Measurements from ENCODE around the gene UBE2E2.

DNA sequence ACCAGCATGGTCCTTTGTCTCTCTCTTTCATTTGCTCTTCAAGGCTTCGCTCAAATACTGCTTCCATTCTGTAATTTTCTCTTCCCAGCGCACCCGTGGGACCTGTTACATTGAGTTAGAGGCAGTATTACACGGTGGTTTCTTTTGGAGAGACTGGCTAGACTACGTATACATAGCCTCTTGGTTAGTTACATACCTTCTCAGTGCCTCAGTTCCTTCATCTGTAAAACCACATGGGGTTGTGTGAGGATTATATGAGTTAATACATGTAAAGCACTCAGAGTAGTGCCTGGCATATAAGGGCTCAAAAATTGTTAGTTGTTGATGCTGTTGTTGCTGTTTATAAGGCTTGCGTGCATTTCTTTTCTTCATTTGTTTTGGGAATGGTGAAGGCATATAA is 33.8 kb downstream of the UBE2E2 start:
- TF ChIP-seq, protein P1, sequence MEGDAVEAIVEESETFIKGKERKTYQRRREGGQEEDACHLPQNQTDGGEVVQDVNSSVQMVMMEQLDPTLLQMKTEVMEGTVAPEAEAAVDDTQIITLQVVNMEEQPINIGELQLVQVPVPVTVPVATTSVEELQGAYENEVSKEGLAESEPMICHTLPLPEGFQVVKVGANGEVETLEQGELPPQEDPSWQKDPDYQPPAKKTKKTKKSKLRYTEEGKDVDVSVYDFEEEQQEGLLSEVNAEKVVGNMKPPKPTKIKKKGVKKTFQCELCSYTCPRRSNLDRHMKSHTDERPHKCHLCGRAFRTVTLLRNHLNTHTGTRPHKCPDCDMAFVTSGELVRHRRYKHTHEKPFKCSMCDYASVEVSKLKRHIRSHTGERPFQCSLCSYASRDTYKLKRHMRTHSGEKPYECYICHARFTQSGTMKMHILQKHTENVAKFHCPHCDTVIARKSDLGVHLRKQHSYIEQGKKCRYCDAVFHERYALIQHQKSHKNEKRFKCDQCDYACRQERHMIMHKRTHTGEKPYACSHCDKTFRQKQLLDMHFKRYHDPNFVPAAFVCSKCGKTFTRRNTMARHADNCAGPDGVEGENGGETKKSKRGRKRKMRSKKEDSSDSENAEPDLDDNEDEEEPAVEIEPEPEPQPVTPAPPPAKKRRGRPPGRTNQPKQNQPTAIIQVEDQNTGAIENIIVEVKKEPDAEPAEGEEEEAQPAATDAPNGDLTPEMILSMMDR (IDR thresholded peaks at IDR 0.05), result no peak
- no peak for TF ChIP-seq EZH2 (IDR thresholded peaks at IDR 0.05)
